ENCODE data around the gene OR2V2.

Gene OR2V2

DNA sequence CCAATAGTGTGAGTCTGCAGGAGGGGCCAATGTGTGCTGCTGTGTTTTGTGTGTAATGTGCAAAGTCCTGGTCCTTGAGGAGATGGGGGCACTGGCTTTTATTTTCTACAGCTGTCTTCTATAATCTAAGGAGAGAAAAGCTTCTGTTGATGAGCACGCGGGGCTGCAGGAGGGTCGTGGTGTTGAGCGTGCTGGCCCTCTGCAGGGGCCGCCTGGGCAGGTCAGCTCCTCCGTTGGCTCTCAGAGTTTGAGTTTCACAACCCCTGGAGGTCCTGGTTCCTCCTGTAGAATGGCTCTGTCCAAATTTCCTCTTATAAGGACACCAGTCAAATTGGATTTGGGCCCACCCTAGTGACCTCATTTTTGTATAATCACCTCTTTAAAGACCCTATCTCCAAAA, 29.0 kb upstream of the OR2V2 start:
- TF ChIP-seq CTCF (IDR thresholded peaks at IDR 0.05; ENCODE audit: insufficient read depth, low read length), result no peak
- no peak for TF ChIP-seq POLR2AphosphoS5 (IDR thresholded peaks at IDR 0.05; ENCODE audit: low read depth)
- no peak for TF ChIP-seq GABPA (IDR thresholded peaks at IDR 0.05; ENCODE audit: low read depth)
- no peak for TF ChIP-seq SPI1 (IDR thresholded peaks at IDR 0.05; ENCODE audit: borderline replicate concordance, low read depth)
- no peak for TF ChIP-seq REST (IDR thresholded peaks at IDR 0.05; ENCODE audit: insufficient replicate concordance, low read depth)
- H3K4me3 ChIP-seq (replicated peaks; ENCODE audit: insufficient read depth, low read length), result no peak overlapping the region
- no peak overlapping the region for H3K27ac ChIP-seq (replicated peaks)
- no peak for DNase-seq (ENCODE audit: low read depth in 1 of 2, low spot score in 1 of 2)
- H3K27me3 ChIP-seq (ENCODE audit: insufficient read depth, poor library complexity, severe bottlenecking), result peaks cover 26% of the 10 kb centered on the region

DNA sequence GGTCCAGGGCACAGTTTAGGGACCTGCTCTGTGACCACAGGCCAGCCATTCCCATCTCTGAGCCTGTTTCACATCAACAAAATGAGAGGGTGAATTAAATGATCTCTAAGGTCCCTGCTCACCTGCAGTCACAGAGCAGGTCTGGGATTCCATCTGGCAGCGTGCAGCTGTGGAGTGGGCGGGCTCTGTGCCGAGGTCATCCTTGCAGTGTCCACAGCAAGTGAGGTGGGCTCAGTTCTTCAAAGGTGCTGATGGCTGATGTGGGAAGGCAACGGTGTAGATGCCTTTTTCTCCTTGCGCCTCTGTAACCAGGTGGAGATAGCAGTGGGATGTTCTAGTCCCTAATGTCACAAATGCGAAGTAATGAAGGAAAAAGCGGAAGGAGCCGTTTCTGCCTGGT, 28.3 kb upstream of the OR2V2 start:
- no peak for DNase-seq (ENCODE audit: low read depth in 1 of 2, low spot score in 1 of 2)
- no peak overlapping the region for H3K27ac ChIP-seq (replicated peaks)
- TF ChIP-seq CTCF (IDR thresholded peaks at IDR 0.05; ENCODE audit: insufficient read depth, low read length) (no peak), REST (IDR thresholded peaks at IDR 0.05; ENCODE audit: insufficient replicate concordance, low read depth) (no peak), SPI1 (IDR thresholded peaks at IDR 0.05; ENCODE audit: borderline replicate concordance, low read depth) (no peak), POLR2AphosphoS5 (IDR thresholded peaks at IDR 0.05; ENCODE audit: low read depth) (no peak), GABPA (IDR thresholded peaks at IDR 0.05; ENCODE audit: low read depth) (no peak)
- H3K27me3 ChIP-seq (ENCODE audit: insufficient read depth, poor library complexity, severe bottlenecking), result peaks cover 26% of the 10 kb centered on the region
- H3K4me3 ChIP-seq (replicated peaks; ENCODE audit: insufficient read depth, low read length), result no peak overlapping the region

- DNase-seq (ENCODE audit: low read depth in 1 of 2, low spot score in 1 of 2), result no peak
- Histone ChIP-seq H3K27ac (replicated peaks) (no peak overlapping the region), H3K27me3 (ENCODE audit: insufficient read depth, poor library complexity, severe bottlenecking) (peaks cover 17% of the 10 kb centered on the region), H3K4me3 (replicated peaks; ENCODE audit: insufficient read depth, low read length) (no peak overlapping the region)
- TF ChIP-seq REST (IDR thresholded peaks at IDR 0.05; ENCODE audit: insufficient replicate concordance, low read depth) (no peak), GABPA (IDR thresholded peaks at IDR 0.05; ENCODE audit: low read depth) (no peak), CTCF (IDR thresholded peaks at IDR 0.05; ENCODE audit: insufficient read depth, low read length) (no peak), POLR2AphosphoS5 (IDR thresholded peaks at IDR 0.05; ENCODE audit: low read depth) (no peak), SPI1 (IDR thresholded peaks at IDR 0.05; ENCODE audit: borderline replicate concordance, low read depth) (no peak)
These were observed 27.1 kb upstream of the OR2V2 start for GRCh38 chr5:181120306-181120705.
